Activated B cell treated with CpG ODN at 0.5 μM for 24 hours (primary cell): ENCODE data around the gene TRDN. TPM values are rescaled to one million over a fixed set of nuclear protein-coding genes. Genes with fewer than 3 reads are reported as not detected.

Experiments
- ATAC-seq: fragments of 200-7000 bp; cut with Tn5 transposase; one replicate; pipeline ENCODE4 v1.10.0; 2021; ENCODE audit warnings: low read depth, mild to moderate bottlenecking, moderate library complexity
- CTCF ChIA-PET: fragments of 350-600 bp; sonication (Branson Sonifier 250); formaldehyde crosslinking; loops from one replicate; lab custom pipeline; 2021; ENCODE audit warnings: antibody characterized with exemption; lab: Charles Lee
- POLR2A ChIA-PET: fragments of 350-600 bp; sonication (Branson Sonifier 250); formaldehyde crosslinking; loops from one replicate; lab custom pipeline; 2021; ENCODE audit warnings: antibody characterized with exemption; lab: Charles Lee
- DNase-seq: peaks from one replicate; pipeline ENCODE4 v3.0.0; 2022
- H3K27ac Mint-ChIP-seq: one replicate; pipeline ENCODE4 v1.8.0; 2020; ENCODE audit warnings: mixed read lengths
- H3K27me3 Mint-ChIP-seq: one replicate; pipeline ENCODE4 v1.8.0; 2021; ENCODE audit warnings: mixed read lengths
- H3K36me3 Mint-ChIP-seq: one replicate; pipeline ENCODE4 v1.8.0; 2021; ENCODE audit warnings: low read depth, mixed read lengths
- H3K4me1 Mint-ChIP-seq: one replicate; pipeline ENCODE4 v1.8.0; 2021; ENCODE audit warnings: mixed read lengths
- H3K4me3 Mint-ChIP-seq: one replicate; pipeline ENCODE4 v1.8.0; 2020; ENCODE audit warnings: mild to moderate bottlenecking, mixed read lengths
- H3K9me3 Mint-ChIP-seq: one replicate; pipeline ENCODE4 v1.8.0; 2020; ENCODE audit warnings: mixed read lengths
- CTCF ChIP-seq: fragments of 200-600 bp; IDR thresholded peaks from one replicate; pipeline ENCODE4 v1.8.0; 2022; ENCODE audit warnings: antibody characterized with exemption, mild to moderate bottlenecking
- intact Hi-C: fragments of 100-400 bp; cut with micrococcal nuclease; formaldehyde crosslinking; loops from one replicate; pipeline ENCODE4 v1.15.1; 2024
- total RNA-seq: library from RNA; stranded (reverse); gene quantifications from 2 replicates; pipeline ENCODE4 v1.2.3, GENCODE V29; 2022

Gene TRDN
- total RNA-seq, 1 donor from 2014 or later = not detected

GRCh38 chr6:123658848-123659247 lies 22.1 kb upstream of the TRDN start:
- Mint-ChIP-seq H3K4me3 (no peak overlapping the region), H3K4me1 (no peaks in the 10 kb centered on the region), H3K27me3 (no peaks in the 10 kb centered on the region), H3K27ac (no peak overlapping the region), H3K9me3 (no peaks in the 10 kb centered on the region), H3K36me3 (no peaks in the 10 kb centered on the region)
- POLR2A ChIA-PET = no interaction called here
- TF ChIP-seq CTCF = no peak
- CTCF ChIA-PET = no interaction called here
- DNase-seq (no peak), ATAC-seq (no peak)
- intact Hi-C loops = no loop called here

- no peaks in the 10 kb centered on the region for H3K4me1 Mint-ChIP-seq
- H3K4me3 Mint-ChIP-seq = no peak overlapping the region
- TF ChIP-seq CTCF = no peak
- ATAC-seq = no peak
- DNase-seq = no peak
- H3K36me3 Mint-ChIP-seq = no peaks in the 10 kb centered on the region
- H3K9me3 Mint-ChIP-seq = peaks cover 2% of the 10 kb centered on the region
- no peaks in the 10 kb centered on the region for H3K27me3 Mint-ChIP-seq
- ChIA-PET CTCF (no interaction called here), POLR2A (no interaction called here)
- intact Hi-C loops = no loop called here
- H3K27ac Mint-ChIP-seq = no peak overlapping the region
Observed at GRCh38 chr6:123655521-123656306, 19.0 kb upstream of the TRDN start.

GRCh38 chr6:123648723-123649122 lies 12.0 kb upstream of the TRDN start:
- Mint-ChIP-seq H3K27me3 (no peaks in the 10 kb centered on the region), H3K9me3 (peaks cover 2% of the 10 kb centered on the region), H3K36me3 (no peaks in the 10 kb centered on the region), H3K4me1 (no peaks in the 10 kb centered on the region), H3K4me3 (no peak overlapping the region), H3K27ac (no peak overlapping the region)
- intact Hi-C loops = no loop called here
- ATAC-seq = no peak
- ChIA-PET POLR2A (no interaction called here), CTCF (no interaction called here)
- TF ChIP-seq CTCF = no peak
- no peak for DNase-seq

GRCh38 chr6:123648020-123648580 lies 11.3 kb upstream of the TRDN start:
- TF ChIP-seq CTCF = no peak
- no peak for ATAC-seq
- ChIA-PET CTCF (no interaction called here), POLR2A (no interaction called here)
- intact Hi-C loops = no loop called here
- Mint-ChIP-seq H3K4me1 (no peaks in the 10 kb centered on the region), H3K9me3 (peaks cover 2% of the 10 kb centered on the region), H3K4me3 (no peak overlapping the region), H3K27me3 (no peaks in the 10 kb centered on the region), H3K27ac (no peak overlapping the region), H3K36me3 (no peaks in the 10 kb centered on the region)
- no peak for DNase-seq

- H3K27ac Mint-ChIP-seq = no peak overlapping the region
- H3K36me3 Mint-ChIP-seq = no peaks in the 10 kb centered on the region
- no peak for ATAC-seq
- no peak for TF ChIP-seq CTCF
- intact Hi-C loops = no loop called here
- H3K9me3 Mint-ChIP-seq = no peaks in the 10 kb centered on the region
- POLR2A ChIA-PET = no interaction called here
- DNase-seq = no peak
- CTCF ChIA-PET = no interaction called here
- H3K27me3 Mint-ChIP-seq = no peaks in the 10 kb centered on the region
- no peaks in the 10 kb centered on the region for H3K4me1 Mint-ChIP-seq
- no peak overlapping the region for H3K4me3 Mint-ChIP-seq
Observed at GRCh38 chr6:123641497-123641896, 4.7 kb upstream of the TRDN start.
